Cardiac septum (tissue), 1 donor: ENCODE data around the gene MTHFD2. TPM values are rescaled to one million over a fixed set of nuclear protein-coding genes. Genes with fewer than 3 reads are reported as not detected.
"Not testable (repeated sequence)": the region's sequence is repeated elsewhere in the genome, so short reads cannot be mapped to it uniquely, and the experiment has no call there.

ENCODE experiments used
- DNase-seq: peaks from one replicate; pipeline ENCODE4 v3.0.0-alpha.2; 2020; ENCODE audit warnings: low spot score
- intact Hi-C: fragments of 100-400 bp; cut with DNase I; formaldehyde crosslinking; loops from one replicate; pipeline ENCODE4 v1.14.0; 2022
- total RNA-seq: library from RNA; stranded (reverse); fragmentation: NEBNext Ultra II Directional; extraction: Animal tissue kit (Norgen Biotek cat#: 25700); gene quantifications from one replicate; pipeline ENCODE4 v1.2.1, GENCODE V29; 2021
- donor health status: DM: no; HTN: no; CAD: no.

The MTHFD2 gene
- total RNA-seq, 1 donor from 2014 or later: 26.8 TPM

DNA sequence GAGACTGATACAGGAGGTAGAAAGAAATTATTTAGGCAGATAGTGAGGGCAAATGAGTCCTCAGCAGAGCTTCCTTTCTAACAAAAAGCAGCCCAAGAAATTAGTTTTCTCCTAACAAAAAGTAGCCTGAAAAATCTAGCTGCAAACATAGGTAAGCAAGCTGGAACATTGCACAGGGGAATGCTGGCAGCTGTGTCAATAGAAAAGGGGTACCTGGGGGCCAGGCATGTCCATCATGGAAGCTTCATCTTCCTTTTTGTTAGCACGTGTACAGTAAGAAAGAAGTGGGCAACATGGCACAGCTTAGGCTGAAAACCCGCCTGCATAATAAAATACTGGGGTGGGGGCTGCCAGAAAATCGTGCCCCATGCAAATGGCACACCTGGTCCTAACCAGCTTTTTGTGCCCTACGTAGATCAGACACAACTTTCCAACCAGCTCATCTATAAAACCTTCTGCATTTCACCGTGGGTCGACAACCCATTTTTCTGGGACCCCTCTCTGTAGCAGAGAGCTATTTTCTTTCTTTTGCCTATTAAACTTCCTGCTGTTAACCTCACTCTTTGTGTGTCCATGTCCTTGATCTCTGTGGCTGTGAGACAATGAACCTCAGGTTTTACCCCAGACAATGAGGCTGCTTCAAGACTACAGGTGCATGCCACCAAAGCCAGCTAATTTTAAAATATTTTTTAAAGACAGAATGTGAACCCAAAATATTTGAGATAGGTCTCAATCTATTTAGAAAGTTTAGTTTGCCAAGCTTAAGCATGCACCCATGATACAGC is 6.6 kb upstream of the MTHFD2 start:
- DNase-seq: no peak
- intact Hi-C loops: no loop called here

- intact Hi-C loops: no loop called here
- DNase-seq: no peak
Observed at GRCh38 chr2:74194799-74195198, 3.6 kb upstream of the MTHFD2 start.

GRCh38 chr2:74197049-74197448 is 1.4 kb upstream of the MTHFD2 start:
- DNase-seq: no peak
- intact Hi-C loops: no loop called here

DNA sequence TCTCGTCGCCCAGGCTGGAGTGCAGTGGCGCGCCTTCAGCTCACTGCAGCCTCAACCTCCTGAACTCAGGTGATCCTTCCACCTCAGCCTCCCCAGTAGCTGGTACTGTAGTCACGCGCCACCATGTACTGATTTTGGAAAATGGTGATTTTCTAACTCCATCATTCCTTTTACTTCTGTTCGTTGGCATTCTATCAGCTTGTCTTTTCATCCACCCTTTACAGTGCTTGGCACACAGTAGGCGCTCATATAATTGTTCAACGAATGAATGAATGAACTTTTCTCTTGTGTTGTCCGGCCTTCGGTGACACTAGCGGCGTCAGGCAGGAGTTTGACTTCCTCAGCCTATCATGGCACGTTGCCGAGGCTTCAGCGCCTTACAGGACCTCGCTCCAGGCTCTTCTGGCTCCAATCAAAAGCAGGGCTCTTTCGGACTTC is 373 bp upstream of the MTHFD2 start:
- no peak for DNase-seq
- intact Hi-C loops: loop anchor here (1.0 to 2.0 kb wide), 2 partner anchors 19 to 29 kb away; no protein-coding TSS in a partner anchor

DNA sequence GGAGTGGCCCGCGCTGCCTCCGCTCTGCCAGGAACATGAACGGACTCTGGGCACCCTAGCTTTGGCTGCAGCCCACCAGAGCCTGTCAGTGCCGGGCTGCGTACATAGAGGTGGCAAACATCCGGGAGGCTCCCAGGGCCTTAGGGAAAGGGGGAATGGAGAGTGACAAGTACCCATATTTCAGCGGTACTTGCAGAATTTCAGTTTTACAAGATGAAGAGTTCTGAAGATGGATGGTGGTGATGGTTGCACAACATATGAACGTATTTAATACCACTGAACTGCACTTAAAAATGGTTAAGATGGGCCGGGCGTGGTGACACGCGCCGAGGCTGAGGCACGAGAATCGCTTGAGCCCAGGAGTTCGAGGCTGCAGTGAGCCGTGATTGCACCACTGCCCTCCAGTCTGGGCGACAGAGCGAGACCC is 873 bp downstream of the MTHFD2 start:
- DNase-seq: no peak
- intact Hi-C loops: loop anchor here (2.0 kb wide), 1 partner anchor 28 kb away; no protein-coding TSS in a partner anchor

- no peak for DNase-seq
- intact Hi-C loops: loop anchor here (2.0 kb wide), 1 partner anchor 27 kb away; no protein-coding TSS in a partner anchor
Observed at GRCh38 chr2:74199871-74200305, 1.5 kb downstream of the MTHFD2 start.

GRCh38 chr2:74201196-74201595 is 2.8 kb downstream of the MTHFD2 start:
- intact Hi-C loops: no loop called here
- no peak for DNase-seq

- intact Hi-C loops: no loop called here
- no peak for DNase-seq
Observed at GRCh38 chr2:74201596-74201995, 3.2 kb downstream of the MTHFD2 start.

- DNase-seq: no peak
- intact Hi-C loops: no loop called here
Observed at GRCh38 chr2:74204436-74204835, 6.0 kb downstream of the MTHFD2 start.

GRCh38 chr2:74205113-74205512 is 6.7 kb downstream of the MTHFD2 start:
- intact Hi-C loops: no loop called here

DNA sequence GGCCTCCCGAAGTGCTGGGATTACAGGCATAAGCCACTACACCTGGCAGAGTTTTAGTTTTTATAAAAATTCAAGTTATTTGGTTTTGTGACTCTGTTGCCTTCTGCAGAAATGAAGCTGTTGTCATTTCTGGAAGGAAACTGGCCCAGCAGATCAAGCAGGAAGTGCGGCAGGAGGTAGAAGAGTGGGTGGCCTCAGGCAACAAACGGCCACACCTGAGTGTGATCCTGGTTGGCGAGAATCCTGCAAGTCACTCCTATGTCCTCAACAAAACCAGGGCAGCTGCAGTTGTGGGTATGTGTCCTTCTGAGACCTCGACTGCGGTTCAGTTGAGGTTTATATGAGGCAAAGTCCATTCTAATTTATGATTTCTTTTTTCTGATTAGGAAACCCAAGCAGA is 7.2 kb downstream of the MTHFD2 start:
- intact Hi-C loops: no loop called here

More at GRCh38 chr2:74205113-74205512, 6.7 kb downstream of the MTHFD2 start:
- no peak for DNase-seq

DNA sequence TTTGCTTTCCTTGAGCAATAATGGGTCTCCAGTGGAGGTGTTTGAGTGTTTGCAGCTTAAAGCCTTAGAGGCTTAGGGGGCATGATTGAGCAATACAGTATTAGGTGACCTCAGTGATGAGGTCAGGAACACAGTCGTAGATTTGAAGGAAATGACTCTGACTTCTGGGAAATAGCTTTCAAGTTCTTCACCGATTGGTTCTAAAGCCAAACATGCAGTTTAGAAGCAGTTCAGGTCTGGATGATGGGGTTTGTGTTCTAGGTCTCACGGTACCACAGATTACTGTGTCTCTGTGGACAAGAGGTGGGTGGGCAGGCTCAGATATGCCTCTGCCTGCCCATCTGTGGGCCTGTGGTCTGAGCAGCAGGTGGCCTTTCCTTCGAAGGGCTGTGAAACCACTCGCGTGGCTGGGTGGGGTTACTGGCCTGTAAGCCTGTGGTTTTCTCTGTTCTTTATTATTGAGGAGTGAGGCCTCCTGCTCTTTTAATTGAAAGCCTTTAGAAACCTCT is 7.8 kb downstream of the MTHFD2 start:
- no peak for DNase-seq
- intact Hi-C loops: no loop called here

More for the DNA sequence above, 7.2 kb downstream of the MTHFD2 start:
- no peak for DNase-seq

GRCh38 chr2:74212702-74213410 is 14.4 kb downstream of the MTHFD2 start:
- DNase-seq: no peak
- intact Hi-C loops: no loop called here

DNA sequence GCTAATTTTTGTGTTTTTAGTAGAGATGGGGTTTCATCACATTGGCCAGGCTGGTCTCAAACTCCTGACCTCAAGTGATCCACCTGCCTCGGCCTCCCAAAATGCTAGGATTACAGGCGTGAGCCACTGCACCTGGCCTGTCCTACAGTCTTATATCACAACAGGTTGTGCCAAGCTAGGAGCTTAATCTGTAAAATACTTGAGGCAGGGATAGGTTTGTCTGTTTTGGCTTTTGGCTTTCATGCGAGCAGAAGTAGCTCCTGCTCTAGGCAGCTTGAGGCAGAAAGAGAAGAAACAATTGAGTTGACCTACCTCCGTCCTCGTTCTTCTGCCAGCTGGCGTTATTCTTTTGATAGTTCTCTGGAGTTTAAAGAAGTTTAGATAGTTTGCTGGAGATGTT is 17.4 kb downstream of the MTHFD2 start:
- intact Hi-C loops, DNase-seq: not testable (repeated sequence)

DNA sequence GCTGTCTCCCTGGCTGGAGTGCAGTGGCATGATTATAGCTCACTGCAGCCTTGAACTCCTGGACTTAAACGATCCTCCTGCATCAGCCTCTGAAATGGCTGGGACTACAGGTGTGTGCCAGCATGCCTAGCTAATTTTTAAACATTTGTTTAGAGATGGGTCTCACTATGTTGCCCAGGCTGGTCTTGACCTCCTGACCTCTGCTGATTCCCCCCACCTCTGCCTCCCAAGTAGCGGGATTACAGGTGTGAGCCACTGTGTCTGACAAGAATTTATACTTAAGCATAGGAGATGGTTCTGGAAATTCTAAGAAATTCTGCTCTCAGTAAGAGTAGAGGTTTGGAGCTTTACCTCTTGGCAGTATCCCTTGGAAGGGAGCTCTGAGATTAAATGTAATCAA is 18.2 kb downstream of the MTHFD2 start:
- DNase-seq: no peak
- intact Hi-C loops: no loop called here

DNA sequence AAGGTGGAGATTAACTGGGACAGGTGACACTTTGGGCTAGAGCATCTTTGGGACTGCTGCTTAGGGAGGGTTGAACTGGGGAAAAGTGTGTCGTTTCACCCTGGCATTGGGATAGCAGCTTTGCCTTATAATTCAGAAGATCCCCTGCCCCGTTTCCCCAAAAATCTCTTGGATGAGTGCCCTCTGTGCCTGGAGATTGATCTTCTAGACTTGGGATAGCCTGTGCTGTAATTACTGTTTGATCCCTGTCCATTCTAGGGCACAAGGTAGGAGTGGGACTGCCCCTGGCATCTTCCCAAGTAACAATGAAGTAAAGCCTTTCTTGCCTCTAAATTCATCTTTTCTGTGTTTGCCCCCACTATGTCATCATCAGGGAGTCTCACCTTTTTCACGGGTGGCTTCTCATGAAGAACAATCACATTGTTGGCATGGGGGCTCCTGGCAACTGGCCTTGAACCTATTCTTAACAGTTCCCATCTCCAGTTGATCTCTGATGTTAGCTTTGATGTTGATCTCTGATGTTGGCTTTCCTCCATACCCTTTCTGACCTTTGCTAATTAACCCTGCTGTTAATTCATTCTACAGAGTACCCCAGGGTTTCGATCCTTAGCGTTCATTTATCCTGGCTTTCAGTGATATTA is 21.6 kb downstream of the MTHFD2 start:
- intact Hi-C loops: no loop called here
- no peak for DNase-seq

GRCh38 chr2:74221091-74221490 is 22.7 kb downstream of the MTHFD2 start:
- intact Hi-C loops: no loop called here

DNA sequence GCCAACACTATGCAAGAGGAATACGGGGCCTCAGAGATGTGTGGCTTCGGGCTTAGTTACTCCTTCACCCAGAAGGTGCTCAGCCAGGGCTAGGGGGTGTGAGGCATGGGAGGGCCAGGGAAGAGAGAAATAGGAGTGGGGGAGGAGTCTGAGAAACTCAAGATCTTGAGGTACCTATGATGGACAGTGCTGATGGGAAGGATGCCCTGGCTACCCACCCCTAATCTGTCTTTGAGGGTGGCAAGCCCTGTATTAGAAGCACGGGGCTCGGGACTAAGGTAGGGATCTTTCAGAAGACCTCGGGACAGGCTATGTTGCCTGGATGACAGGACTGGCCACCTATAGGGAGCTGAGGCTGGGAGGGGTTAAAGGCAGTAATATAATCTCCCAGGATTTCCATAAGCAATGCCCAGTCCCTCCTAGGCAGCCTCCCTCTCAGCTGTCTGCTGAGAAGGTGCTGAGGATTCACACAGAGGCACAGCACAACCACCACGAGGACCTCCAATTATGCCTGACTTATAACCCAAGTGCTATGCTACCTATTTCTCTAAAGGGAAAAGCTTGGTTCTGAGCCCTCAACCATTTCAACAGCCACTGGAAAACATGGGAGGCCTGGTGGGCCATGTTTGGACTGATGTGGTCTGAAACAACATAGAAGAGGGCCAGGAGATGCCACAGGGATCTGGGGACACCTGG is 23.3 kb downstream of the MTHFD2 start:
- intact Hi-C loops: no loop called here
- no peak for DNase-seq

More at GRCh38 chr2:74221091-74221490, 22.7 kb downstream of the MTHFD2 start:
- no peak for DNase-seq

DNA sequence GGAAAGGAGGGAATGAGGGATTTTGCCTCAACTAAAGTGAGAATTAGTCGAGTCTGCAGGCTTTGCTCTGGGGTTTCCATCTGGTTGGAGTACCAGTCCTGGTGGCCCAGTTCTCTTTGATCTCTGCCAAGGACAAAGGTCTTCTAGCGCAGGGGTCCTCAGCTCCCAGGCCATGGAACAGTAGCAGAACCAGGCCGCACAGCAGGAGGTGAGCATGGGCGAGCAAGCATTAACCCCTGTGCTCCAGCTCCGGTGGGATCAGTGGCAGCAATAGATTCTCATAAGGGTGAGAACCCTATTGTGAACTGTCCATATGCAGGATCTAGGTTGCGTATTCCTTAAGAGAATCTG is 23.9 kb downstream of the MTHFD2 start:
- DNase-seq: no peak
- intact Hi-C loops: no loop called here
